ENCODE results near the gene TNNI2.

GRCh38 chr11:1876361-1877063, 37.7 kb downstream of the TNNI2 start:
- TF ChIP-seq POLR2AphosphoS5 (IDR thresholded peaks at IDR 0.05; ENCODE audit: borderline replicate concordance, low read depth, low read length) (no peak), EZH2 (IDR thresholded peaks at IDR 0.05) (no peak)
